ELF-1 (cell line): ENCODE data around the gene SGSM1.

Source experiments
- DNase-seq: peaks from one replicate; pipeline ENCODE4 v3.0.0-alpha.2; 2016; ENCODE audit warnings: low read depth, low spot score

Gene SGSM1

DNA sequence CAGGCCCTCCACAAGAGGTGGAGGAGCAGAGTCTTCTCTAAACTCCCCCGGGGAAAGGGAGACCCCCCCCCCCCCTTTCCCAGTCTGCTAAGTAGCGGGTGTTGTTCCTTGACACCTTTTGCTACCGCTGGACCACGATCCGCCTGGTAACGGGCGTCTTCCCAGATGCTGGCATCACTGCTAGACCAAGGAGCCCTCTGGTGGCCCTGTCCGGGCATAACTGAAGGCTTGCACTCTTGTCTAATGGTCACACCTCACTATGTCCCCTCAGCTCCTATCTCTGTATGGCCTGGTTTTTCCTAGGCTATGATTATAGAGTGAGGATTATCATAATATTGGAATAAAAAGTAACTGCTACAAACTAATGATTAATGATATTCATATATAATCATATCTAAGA, 31.5 kb downstream of the SGSM1 start:
- peak; percentile 18 for DNase-seq

- DNase-seq: no peak
These were observed 35.2 kb downstream of the SGSM1 start for GRCh38 chr22:24841261-24841660.

- peak; percentile 10 for DNase-seq
These were observed 37.0 kb downstream of the SGSM1 start for GRCh38 chr22:24843048-24843447.

DNA sequence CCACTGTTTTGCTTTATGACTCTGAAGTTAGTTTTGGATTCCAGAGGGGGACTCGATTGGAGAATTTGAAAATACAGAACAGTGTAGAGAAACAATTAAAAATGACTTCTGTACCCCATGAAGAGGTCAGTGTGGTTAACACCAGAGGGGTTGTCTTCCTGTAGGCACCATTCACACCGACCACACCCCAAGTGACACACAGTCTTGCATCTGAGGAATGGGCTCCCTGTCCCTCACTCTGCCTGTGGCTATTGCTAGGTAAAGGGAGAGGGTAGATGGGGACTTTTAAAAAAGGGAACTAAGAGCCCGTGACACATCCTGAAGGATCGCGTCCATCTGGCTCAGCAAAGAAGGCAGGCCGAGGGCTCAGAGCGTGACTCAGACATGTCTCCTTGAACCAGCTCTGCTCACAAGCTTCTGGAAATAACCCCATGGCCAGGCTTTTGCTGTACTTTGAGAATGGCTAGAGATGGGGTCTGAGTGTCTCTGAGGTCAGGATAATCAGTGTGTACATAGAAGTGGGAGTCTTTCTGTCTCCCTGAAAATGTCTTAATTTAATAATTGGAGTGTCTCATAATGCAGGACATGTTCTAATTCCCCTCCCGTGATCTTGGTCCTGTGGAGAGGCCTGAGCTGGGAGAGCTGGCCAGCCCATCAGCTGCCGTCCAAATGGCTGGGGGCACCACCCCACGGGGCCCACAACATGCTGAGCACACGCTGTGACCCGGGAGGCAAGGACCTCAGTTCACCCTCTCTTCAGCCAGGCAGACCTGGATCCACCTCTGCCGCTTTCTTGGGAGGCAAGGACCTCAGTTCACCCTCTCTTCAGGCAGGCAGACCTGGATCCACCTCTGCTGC, 39.3 kb downstream of the SGSM1 start:
- DNase-seq: no peak

GRCh38 chr22:24847490-24847889, 41.5 kb downstream of the SGSM1 start:
- no peak for DNase-seq

DNA sequence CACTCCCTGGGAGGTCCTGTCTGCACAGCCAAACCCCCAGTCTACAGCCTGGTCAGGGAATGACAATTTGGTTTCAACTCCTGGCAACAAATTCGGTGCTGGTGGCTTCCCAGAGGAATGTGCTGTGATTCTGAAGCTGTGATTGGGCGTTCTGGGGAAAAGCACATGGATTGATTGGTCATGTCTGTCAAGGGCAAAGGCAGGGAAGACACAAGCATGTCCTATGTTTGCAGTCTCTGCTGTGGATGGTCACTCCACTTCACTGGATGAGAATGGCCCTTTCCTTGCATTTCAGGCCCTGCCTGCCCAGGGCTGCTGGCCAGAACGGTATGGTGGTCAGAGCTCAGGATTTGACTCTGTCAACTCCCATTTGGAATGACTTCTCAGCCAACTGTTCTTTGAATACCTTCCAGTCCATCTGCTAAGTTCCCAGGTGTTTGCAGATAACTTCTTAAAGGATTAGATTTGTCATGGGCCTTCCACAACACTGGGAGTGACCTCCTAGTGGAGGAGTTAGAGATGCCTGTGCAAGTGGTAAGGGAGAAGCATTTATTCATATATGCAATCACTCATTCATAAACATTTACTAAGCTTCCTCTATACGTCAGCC, 42.7 kb downstream of the SGSM1 start:
- no peak for DNase-seq

DNA sequence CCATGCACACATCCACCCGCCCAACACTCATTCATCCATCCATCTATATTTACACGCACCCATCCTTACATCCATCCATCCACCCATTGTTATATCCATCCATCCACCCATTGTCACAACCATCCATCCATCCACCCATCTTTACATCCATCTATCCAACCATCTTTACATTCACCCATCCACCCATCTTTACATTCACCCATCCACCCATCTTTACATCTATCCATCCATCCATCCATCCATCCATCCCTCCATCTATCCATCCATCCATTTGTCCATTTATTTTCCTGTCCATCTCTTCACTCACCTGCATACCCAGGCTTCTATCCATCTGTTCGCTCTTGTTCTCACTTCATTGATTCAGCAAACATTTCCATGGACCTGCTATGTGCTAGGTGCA, 49.8 kb downstream of the SGSM1 start:
- DNase-seq: no peak

DNA sequence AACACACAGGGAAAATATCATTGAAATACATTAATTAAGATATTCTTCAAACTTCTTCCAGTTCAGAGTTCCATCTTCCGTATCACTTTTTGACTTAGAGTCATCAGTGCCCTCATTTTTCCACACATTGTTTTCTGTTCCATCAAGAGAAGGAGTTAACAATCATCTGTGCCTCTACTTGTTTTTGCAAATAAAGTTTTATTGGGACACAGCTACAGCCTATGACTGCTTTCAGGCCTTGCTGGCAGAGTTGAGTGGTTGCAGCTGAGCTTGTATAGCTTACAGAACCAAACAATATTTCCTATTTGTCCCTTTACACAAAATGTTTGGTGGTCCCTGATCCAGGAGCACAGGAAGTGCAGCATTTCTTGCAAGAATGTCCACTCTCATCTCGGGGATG, 51.6 kb downstream of the SGSM1 start:
- no peak for DNase-seq

DNA sequence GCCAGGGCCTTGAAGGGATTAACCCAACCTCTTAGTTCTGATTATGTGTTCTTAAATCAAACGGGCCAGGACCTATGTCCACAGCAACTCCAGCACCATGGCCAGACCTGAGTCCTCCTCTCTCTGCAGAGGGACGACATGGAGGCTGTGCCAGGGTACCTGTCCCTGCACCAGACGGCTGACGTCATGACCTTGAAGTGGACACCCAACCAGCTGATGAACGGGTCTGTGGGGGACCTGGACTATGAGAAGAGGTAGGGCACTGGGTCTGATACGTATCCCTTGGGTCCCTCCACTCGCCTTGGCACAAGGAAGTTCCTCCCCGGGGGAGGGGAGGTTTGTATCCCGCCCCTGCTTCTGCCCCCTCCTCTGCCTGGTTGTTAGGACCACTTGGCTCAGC, 53.6 kb downstream of the SGSM1 start:
- DNase-seq: no peak

DNA sequence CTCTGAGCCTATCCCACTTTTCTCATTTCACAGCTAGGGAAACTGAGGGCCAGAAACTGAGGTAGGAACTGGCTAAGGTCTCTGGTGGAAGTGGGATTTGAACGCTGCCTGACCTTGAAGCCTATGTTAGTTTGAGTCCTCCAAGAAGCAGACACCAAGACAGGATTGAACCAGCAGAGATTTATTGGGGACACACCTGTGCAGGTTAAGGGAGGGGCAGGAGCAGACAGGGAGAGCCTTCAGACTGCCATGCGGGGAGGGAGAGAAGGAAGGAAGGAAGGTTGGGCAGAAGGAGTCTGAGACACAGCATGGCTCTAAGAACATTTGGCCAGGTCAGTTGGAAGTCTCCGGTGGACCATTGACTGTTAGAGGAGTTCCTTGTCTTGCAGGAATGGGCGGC, 59.5 kb downstream of the SGSM1 start:
- no peak for DNase-seq

DNA sequence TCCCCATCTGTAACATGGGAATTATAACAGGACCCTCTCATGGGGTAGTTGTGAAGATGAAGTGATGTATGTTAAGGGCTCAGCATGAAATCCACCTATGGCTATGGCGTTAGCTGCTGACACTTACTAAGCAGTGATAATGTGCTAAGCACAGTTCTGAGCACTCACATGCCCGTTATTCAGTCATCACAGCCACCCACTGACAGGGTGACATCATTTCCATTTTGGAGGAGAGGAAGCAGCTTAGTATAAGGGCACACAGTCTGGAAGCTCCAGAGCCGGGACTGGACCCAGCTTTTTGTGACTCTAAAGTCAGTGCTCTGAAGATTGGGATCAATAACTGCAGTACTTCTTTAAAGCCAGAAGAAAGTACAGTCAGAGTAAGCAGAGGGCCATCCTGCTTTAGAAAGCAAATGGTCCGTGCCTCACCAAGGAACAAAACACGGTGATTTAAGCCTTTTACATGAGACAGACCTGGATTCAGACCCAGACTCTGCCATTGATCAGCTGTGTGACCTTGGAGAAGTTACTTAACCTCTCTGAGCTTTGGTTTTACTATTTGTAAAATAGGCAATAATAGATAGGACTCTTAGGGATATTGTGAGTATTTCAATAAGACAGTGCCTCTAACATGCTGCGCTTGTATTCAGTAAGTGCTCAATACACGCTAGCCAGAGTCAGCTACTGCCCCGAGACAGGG, 61.5 kb downstream of the SGSM1 start:
- no peak for DNase-seq

DNA sequence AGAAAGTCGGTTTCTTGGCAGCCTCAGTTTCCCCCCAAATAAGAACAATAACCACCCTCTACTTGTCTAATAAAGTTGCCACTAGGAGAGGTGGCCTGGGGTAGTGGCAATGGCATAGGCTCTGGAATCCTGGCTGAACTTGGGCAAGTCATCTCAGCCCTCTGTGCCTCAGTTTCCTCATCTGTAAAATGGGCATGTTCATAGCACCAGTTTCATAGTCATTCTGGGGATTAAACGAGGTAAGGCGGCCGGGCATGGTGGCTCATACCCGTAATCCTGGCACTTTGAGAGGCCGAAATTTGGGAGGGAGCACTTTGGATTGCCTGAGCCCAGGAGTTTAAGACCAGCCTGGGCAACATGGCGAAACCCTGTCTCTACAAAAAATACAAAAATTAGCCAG, 63.0 kb downstream of the SGSM1 start:
- no peak for DNase-seq

DNA sequence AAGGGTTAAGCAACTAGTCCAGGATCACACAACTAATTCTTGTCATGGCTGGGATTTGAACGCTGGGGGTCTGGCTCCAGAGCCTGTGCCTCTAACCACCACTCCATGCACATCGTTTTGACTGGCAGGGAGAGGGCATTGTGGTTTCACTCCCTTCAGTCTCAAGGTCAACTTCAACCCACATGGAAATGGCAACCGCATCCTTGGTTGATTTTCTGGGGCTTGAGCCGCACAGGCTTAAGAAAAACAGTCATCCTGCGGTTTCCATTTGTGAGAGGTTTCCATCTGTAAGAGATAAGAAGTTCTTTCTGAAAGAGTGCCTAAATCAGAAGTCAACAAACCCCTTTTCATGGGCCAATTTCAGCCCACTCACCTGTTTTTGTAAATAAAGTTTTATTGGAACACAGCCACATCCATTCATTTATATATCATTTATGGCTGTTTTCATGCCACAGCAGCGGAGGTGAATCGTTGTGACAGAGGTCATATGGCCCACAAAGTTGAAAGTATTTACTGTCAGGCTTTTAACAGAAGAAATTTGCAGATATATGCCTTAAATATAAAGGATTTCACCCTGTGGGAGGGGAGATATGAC, 65.7 kb downstream of the SGSM1 start:
- no peak for DNase-seq

GRCh38 chr22:24873226-24873625, 67.2 kb downstream of the SGSM1 start:
- peak; percentile 57 for DNase-seq

DNA sequence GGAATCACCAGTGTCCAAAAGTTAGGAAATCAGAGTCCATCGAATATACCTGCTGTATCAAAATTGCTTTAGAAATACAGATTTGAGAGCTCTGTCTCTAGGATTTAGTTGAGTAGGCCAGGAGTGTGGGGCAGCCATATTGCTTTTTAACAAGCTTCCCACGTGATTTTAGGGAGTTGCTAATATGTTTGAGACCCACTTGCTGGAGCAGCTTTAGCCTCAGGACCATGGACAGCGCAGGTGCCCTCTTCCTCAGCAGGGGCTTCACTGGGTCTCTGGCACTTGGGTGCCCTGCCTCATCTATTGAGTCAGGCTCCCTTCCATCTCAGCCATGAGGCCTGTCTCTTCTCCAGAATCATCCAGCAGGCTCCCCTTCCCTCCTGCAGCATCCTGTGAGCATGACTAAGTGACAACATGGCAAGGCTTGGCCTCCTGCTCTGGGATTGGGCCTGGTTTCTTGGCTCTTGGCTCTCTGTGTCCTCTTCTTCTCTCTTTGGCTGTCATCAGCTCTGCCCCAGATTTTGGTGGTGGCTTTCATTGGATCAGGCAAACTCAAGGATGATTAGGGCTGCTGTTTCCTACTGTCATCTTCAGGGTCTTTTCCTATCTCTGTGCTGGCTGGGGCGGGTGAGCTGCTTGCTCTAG, 70.0 kb downstream of the SGSM1 start:
- peak; percentile 69 for DNase-seq

- no peak for DNase-seq
These were observed 70.7 kb downstream of the SGSM1 start for GRCh38 chr22:24876700-24877099.

GRCh38 chr22:24878969-24879368, 73.0 kb downstream of the SGSM1 start:
- DNase-seq: no peak

- no peak for DNase-seq
These were observed 77.4 kb downstream of the SGSM1 start for GRCh38 chr22:24883432-24883831.

- no peak for DNase-seq
These were observed 81.2 kb downstream of the SGSM1 start for GRCh38 chr22:24887260-24887659.

GRCh38 chr22:24893341-24894070, 87.5 kb downstream of the SGSM1 start:
- DNase-seq: no peak
